ENCODE measurements around the gene AQP10. TPM values are rescaled to one million over a fixed set of nuclear protein-coding genes. Genes with fewer than 3 reads are reported as not detected.

Gene AQP10
- total RNA-seq, 1 experiment from 2014 or later = not detected

- CTCF ChIA-PET = no interaction called here
- DNase-seq (ENCODE audit: low read depth, low spot score) = no peak
- BruUV-seq (replicated peaks) = no TSS peak
These were observed 30.0 kb upstream of the AQP10 start for GRCh38 chr1:154290921-154291320.

GRCh38 chr1:154295408-154296235 lies 25.3 kb upstream of the AQP10 start:
- Histone ChIP-seq H3K27ac (ENCODE audit: low read length) (no peak overlapping the region), H3K4me3 (ENCODE audit: low read depth in 2 of 2, low read length in 2 of 2) (no peak overlapping the region), H3K4me1 (ENCODE audit: control insufficient read depth, insufficient read depth, low read length) (no peaks in the 10 kb centered on the region), H3K36me3 (ENCODE audit: control insufficient read depth, insufficient read depth, low read length) (no peaks in the 10 kb centered on the region), H3K9me3 (ENCODE audit: control insufficient read depth, insufficient read depth, low read depth, low read length) (0 out of 2 replicates have a peak, but pooled peaks cover 7% of the 10 kb centered on the region), H3K27me3 (ENCODE audit: control insufficient read depth, insufficient read depth, low read length) (no peaks in the 10 kb centered on the region)
- DNase-seq (ENCODE audit: low read depth, low spot score) = no peak
- intact Hi-C loops (cut with micrococcal nuclease; ENCODE audit: unreplicated experiment) = no loop called here
- CTCF ChIA-PET = no interaction called here
- TF ChIP-seq CTCF (IDR thresholded peaks at IDR 0.05) (no peak), TCF7L2 (IDR thresholded peaks at IDR 0.05; ENCODE audit: low read depth, low read length) (no peak), POLR2AphosphoS5 (IDR thresholded peaks at IDR 0.05; ENCODE audit: low read depth, low read length) (no peak), REST (IDR thresholded peaks at IDR 0.05; ENCODE audit: insufficient read depth in 1 of 2, low read depth in 2 of 2, low read length in 1 of 2) (no peak), SIN3A (IDR thresholded peaks at IDR 0.05; ENCODE audit: borderline replicate concordance, insufficient read depth, low read depth, low read length) (no peak)
- in situ Hi-C loops (cut with HindIII; ENCODE audit: low pct_unique_long_range_greater_than_20kb, low sequenced_read_pairs) = no loop called here
- no TSS peak for BruUV-seq (replicated peaks)
- POLR2A ChIA-PET = no interaction called here
- no peak for ATAC-seq

More at GRCh38 chr1:154290921-154291320, 30.0 kb upstream of the AQP10 start:
- intact Hi-C loops (cut with micrococcal nuclease; ENCODE audit: unreplicated experiment) = no loop called here
- POLR2A ChIA-PET = no interaction called here
- in situ Hi-C loops (cut with HindIII; ENCODE audit: low pct_unique_long_range_greater_than_20kb, low sequenced_read_pairs) = no loop called here
- Histone ChIP-seq H3K36me3 (ENCODE audit: control insufficient read depth, insufficient read depth, low read length) (no peaks in the 10 kb centered on the region), H3K4me1 (ENCODE audit: control insufficient read depth, insufficient read depth, low read length) (no peaks in the 10 kb centered on the region), H3K9me3 (ENCODE audit: control insufficient read depth, insufficient read depth, low read depth, low read length) (0 out of 2 replicates have a peak, but pooled peaks cover 7% of the 10 kb centered on the region), H3K27me3 (ENCODE audit: control insufficient read depth, insufficient read depth, low read length) (no peaks in the 10 kb centered on the region), H3K4me3 (ENCODE audit: low read depth in 2 of 2, low read length in 2 of 2) (no peak overlapping the region), H3K27ac (ENCODE audit: low read length) (no peak overlapping the region)
- TF ChIP-seq POLR2AphosphoS5 (IDR thresholded peaks at IDR 0.05; ENCODE audit: low read depth, low read length) (no peak), TCF7L2 (IDR thresholded peaks at IDR 0.05; ENCODE audit: low read depth, low read length) (no peak), REST (IDR thresholded peaks at IDR 0.05; ENCODE audit: insufficient read depth in 1 of 2, low read depth in 2 of 2, low read length in 1 of 2) (no peak), CTCF (IDR thresholded peaks at IDR 0.05) (no peak), SIN3A (IDR thresholded peaks at IDR 0.05; ENCODE audit: borderline replicate concordance, insufficient read depth, low read depth, low read length) (no peak)
- ATAC-seq = no peak
